ENCODE results near the gene PATL1. TPM values are rescaled to one million over a fixed set of nuclear protein-coding genes. Genes with fewer than 3 reads are reported as not detected.
"Not testable (repeated sequence)": the region's sequence is repeated elsewhere in the genome, so short reads cannot be mapped to it uniquely, and the experiment has no call there.

PATL1 gene
- total RNA-seq (2014; rRNA removed; shearing (Covaris generic)), result 13.5 and 14.7 TPM in 2 replicates

- no peaks in the 10 kb centered on the region for H3K27me3 ChIP-seq (ENCODE audit: control insufficient read depth, insufficient read depth, low read length)
- H3K36me3 ChIP-seq (replicated peaks; ENCODE audit: control insufficient read depth, insufficient read depth, low read length), result peaks cover 10% of the 10 kb centered on the region
- peak; percentile 97 for DNase-seq
- peak within 1 kb of the TSS; percentile 80 for H3K4me3 ChIP-seq (ENCODE audit: insufficient read depth, low read depth, low read length)
Measured at GRCh38 chr11:59668950-59669610, at the start of gene PATL1. PATL1 (minus strand) TSS chr11:59669037; CDS start chr11:59668895, 142 bp downstream.

GRCh38 chr11:59716051-59716450 lies 47.2 kb upstream of the PATL1 start:
- no peak for DNase-seq
- Histone ChIP-seq H3K27me3 (ENCODE audit: control insufficient read depth, insufficient read depth, low read length) (no peaks in the 10 kb centered on the region), H3K4me3 (ENCODE audit: insufficient read depth, low read depth, low read length) (no peak overlapping the region), H3K36me3 (replicated peaks; ENCODE audit: control insufficient read depth, insufficient read depth, low read length) (no peaks in the 10 kb centered on the region)

GRCh38 chr11:59713745-59714144 lies 44.9 kb upstream of the PATL1 start, which contains the start of gene OR10V1:
OR10V1 (minus strand) TSS chr11:59713845; CDS start chr11:59713845, 0 bp downstream.
- no peak within 1 kb of the TSS for H3K4me3 ChIP-seq (ENCODE audit: insufficient read depth, low read depth, low read length)
- no peaks in the 10 kb centered on the region for H3K36me3 ChIP-seq (replicated peaks; ENCODE audit: control insufficient read depth, insufficient read depth, low read length)
- DNase-seq, result no peak
- no peaks in the 10 kb centered on the region for H3K27me3 ChIP-seq (ENCODE audit: control insufficient read depth, insufficient read depth, low read length)

- no peak for DNase-seq
- no peaks in the 10 kb centered on the region for H3K36me3 ChIP-seq (replicated peaks; ENCODE audit: control insufficient read depth, insufficient read depth, low read length)
Measured at GRCh38 chr11:59710136-59710847, 41.5 kb upstream of the PATL1 start.

GRCh38 chr11:59708537-59708936 lies 39.7 kb upstream of the PATL1 start:
- DNase-seq, result no peak
- H3K4me3 ChIP-seq (ENCODE audit: insufficient read depth, low read depth, low read length), result no peak overlapping the region
- H3K36me3 ChIP-seq (replicated peaks; ENCODE audit: control insufficient read depth, insufficient read depth, low read length), result no peaks in the 10 kb centered on the region
- H3K27me3 ChIP-seq (ENCODE audit: control insufficient read depth, insufficient read depth, low read length), result no peaks in the 10 kb centered on the region

More at GRCh38 chr11:59710136-59710847, 41.5 kb upstream of the PATL1 start:
- no peak overlapping the region for H3K4me3 ChIP-seq (ENCODE audit: insufficient read depth, low read depth, low read length)
- H3K27me3 ChIP-seq (ENCODE audit: control insufficient read depth, insufficient read depth, low read length), result no peaks in the 10 kb centered on the region

- Histone ChIP-seq H3K27me3 (ENCODE audit: control insufficient read depth, insufficient read depth, low read length) (no peaks in the 10 kb centered on the region), H3K36me3 (replicated peaks; ENCODE audit: control insufficient read depth, insufficient read depth, low read length) (no peaks in the 10 kb centered on the region), H3K4me3 (ENCODE audit: insufficient read depth, low read depth, low read length) (no peak overlapping the region)
- DNase-seq, result no peak
Measured at GRCh38 chr11:59707371-59707770, 38.5 kb upstream of the PATL1 start.

- no peak for DNase-seq
- H3K36me3 ChIP-seq (replicated peaks; ENCODE audit: control insufficient read depth, insufficient read depth, low read length), result no peaks in the 10 kb centered on the region
- H3K4me3 ChIP-seq (ENCODE audit: insufficient read depth, low read depth, low read length), result no peak overlapping the region
- H3K27me3 ChIP-seq (ENCODE audit: control insufficient read depth, insufficient read depth, low read length), result no peaks in the 10 kb centered on the region
Measured at GRCh38 chr11:59706518-59707285, 37.9 kb upstream of the PATL1 start.

GRCh38 chr11:59705294-59705693 lies 36.5 kb upstream of the PATL1 start:
- Histone ChIP-seq H3K36me3 (replicated peaks; ENCODE audit: control insufficient read depth, insufficient read depth, low read length) (no peaks in the 10 kb centered on the region), H3K4me3 (ENCODE audit: insufficient read depth, low read depth, low read length) (no peak overlapping the region), H3K27me3 (ENCODE audit: control insufficient read depth, insufficient read depth, low read length) (no peaks in the 10 kb centered on the region)
- no peak for DNase-seq

- H3K27me3 ChIP-seq (ENCODE audit: control insufficient read depth, insufficient read depth, low read length); DNase-seq; H3K36me3 ChIP-seq (replicated peaks; ENCODE audit: control insufficient read depth, insufficient read depth, low read length); H3K4me3 ChIP-seq (ENCODE audit: insufficient read depth, low read depth, low read length): not testable (repeated sequence)
Measured at GRCh38 chr11:59703515-59703914, 34.7 kb upstream of the PATL1 start.

- H3K36me3 ChIP-seq (replicated peaks; ENCODE audit: control insufficient read depth, insufficient read depth, low read length); H3K27me3 ChIP-seq (ENCODE audit: control insufficient read depth, insufficient read depth, low read length); H3K4me3 ChIP-seq (ENCODE audit: insufficient read depth, low read depth, low read length); DNase-seq: not testable (repeated sequence)
Measured at GRCh38 chr11:59700157-59700556, 31.3 kb upstream of the PATL1 start.

GRCh38 chr11:59698506-59698905 lies 29.7 kb upstream of the PATL1 start:
- H3K4me3 ChIP-seq (ENCODE audit: insufficient read depth, low read depth, low read length), result no peak overlapping the region
- no peaks in the 10 kb centered on the region for H3K36me3 ChIP-seq (replicated peaks; ENCODE audit: control insufficient read depth, insufficient read depth, low read length)
- DNase-seq, result no peak
- no peaks in the 10 kb centered on the region for H3K27me3 ChIP-seq (ENCODE audit: control insufficient read depth, insufficient read depth, low read length)

- H3K36me3 ChIP-seq (replicated peaks; ENCODE audit: control insufficient read depth, insufficient read depth, low read length), result no peaks in the 10 kb centered on the region
- DNase-seq, result no peak
- H3K27me3 ChIP-seq (ENCODE audit: control insufficient read depth, insufficient read depth, low read length), result no peaks in the 10 kb centered on the region
- no peak overlapping the region for H3K4me3 ChIP-seq (ENCODE audit: insufficient read depth, low read depth, low read length)
Measured at GRCh38 chr11:59692915-59693314, 24.1 kb upstream of the PATL1 start.

GRCh38 chr11:59691156-59691555 lies 22.3 kb upstream of the PATL1 start:
- no peak overlapping the region for H3K4me3 ChIP-seq (ENCODE audit: insufficient read depth, low read depth, low read length)
- no peaks in the 10 kb centered on the region for H3K27me3 ChIP-seq (ENCODE audit: control insufficient read depth, insufficient read depth, low read length)
- H3K36me3 ChIP-seq (replicated peaks; ENCODE audit: control insufficient read depth, insufficient read depth, low read length), result no peaks in the 10 kb centered on the region
- DNase-seq, result no peak

- H3K27me3 ChIP-seq (ENCODE audit: control insufficient read depth, insufficient read depth, low read length), result no peaks in the 10 kb centered on the region
- no peaks in the 10 kb centered on the region for H3K36me3 ChIP-seq (replicated peaks; ENCODE audit: control insufficient read depth, insufficient read depth, low read length)
- no peak for DNase-seq
Measured at GRCh38 chr11:59689015-59689414, 20.2 kb upstream of the PATL1 start.

More at GRCh38 chr11:59689015-59689414, 20.2 kb upstream of the PATL1 start:
- no peak overlapping the region for H3K4me3 ChIP-seq (ENCODE audit: insufficient read depth, low read depth, low read length)
